ENCODE results near the gene AKR7A2.
A peak's percentile ranks its signal among the peaks of the same experiment; 100 is the strongest.

The AKR7A2 gene

DNA sequence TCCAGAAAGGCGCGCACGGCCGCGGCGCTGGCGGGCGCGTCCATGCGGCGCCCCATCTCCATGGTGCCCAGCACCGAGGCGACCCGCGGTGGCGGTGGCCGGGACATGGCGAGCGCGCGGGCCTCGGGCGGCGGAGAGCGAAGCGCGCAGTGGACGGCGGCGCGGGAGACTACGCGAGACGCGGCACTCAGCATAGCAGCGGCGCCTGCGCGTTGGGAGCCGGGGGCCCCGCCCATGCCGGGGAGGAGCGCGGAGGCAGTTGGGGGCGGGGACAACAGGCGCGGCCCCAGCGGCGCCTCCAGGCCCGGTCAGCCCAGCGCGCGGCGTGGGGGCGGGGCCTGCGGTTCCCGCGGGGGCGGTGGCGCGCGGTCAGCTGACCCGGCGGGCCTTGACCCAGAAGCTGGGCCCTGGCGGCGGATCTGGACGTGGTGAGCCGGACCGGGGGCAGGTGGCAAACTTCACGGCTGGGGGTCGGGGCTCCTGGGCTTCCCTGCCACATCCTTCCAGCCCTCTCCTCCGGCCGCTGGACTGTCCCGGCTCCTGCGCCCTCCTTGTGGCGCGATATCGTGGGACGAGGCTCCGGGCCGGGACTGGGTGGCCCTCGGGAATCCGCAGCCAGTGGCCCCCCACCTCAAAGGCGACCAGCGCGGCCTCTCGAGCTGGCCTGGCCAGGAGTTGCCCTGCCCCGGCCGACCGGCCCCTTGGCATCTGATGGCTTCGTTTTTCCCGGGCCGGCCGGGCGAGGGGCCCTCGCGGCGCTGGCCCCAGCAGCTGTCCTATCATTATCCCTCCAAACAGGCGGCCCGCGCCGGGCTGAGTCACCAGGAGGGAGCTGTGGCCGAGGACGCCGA, at the start of gene AKR7A2, which contains the start of gene SLC66A1:
Gene AKR7A2 (minus strand): TSS at position 214 of the 851 bp plus-strand sequence. CDS start 20 bp downstream, at position 194.
Gene SLC66A1 (plus strand): TSS at position 396 of the 851 bp plus-strand sequence. CDS start 5,352 bp downstream, outside the sequence.
- TF ChIP-seq, protein P1, sequence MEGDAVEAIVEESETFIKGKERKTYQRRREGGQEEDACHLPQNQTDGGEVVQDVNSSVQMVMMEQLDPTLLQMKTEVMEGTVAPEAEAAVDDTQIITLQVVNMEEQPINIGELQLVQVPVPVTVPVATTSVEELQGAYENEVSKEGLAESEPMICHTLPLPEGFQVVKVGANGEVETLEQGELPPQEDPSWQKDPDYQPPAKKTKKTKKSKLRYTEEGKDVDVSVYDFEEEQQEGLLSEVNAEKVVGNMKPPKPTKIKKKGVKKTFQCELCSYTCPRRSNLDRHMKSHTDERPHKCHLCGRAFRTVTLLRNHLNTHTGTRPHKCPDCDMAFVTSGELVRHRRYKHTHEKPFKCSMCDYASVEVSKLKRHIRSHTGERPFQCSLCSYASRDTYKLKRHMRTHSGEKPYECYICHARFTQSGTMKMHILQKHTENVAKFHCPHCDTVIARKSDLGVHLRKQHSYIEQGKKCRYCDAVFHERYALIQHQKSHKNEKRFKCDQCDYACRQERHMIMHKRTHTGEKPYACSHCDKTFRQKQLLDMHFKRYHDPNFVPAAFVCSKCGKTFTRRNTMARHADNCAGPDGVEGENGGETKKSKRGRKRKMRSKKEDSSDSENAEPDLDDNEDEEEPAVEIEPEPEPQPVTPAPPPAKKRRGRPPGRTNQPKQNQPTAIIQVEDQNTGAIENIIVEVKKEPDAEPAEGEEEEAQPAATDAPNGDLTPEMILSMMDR (IDR thresholded peaks at IDR 0.05): peak; percentile 65
- H3K9me3 ChIP-seq: no peaks in the 10 kb centered on the region
- H3K4me1 ChIP-seq (ENCODE audit: control insufficient read depth in 1 of 2, insufficient read depth in 1 of 2, low read depth in 1 of 2, low read length in 1 of 2): peaks cover 52 to 57% of the 10 kb centered on the region in 2 experiments
- H3K27ac ChIP-seq: peak within 1 kb of the TSS; percentile 81
- H3K4me3 ChIP-seq (ENCODE audit: low read depth in 1 of 2, low read length in 1 of 2): peak within 1 kb of the TSS; percentile 86 to 95
- peaks cover 13% of the 10 kb centered on the region for H3K36me3 ChIP-seq
- H3K27me3 ChIP-seq: no peaks in the 10 kb centered on the region

DNA sequence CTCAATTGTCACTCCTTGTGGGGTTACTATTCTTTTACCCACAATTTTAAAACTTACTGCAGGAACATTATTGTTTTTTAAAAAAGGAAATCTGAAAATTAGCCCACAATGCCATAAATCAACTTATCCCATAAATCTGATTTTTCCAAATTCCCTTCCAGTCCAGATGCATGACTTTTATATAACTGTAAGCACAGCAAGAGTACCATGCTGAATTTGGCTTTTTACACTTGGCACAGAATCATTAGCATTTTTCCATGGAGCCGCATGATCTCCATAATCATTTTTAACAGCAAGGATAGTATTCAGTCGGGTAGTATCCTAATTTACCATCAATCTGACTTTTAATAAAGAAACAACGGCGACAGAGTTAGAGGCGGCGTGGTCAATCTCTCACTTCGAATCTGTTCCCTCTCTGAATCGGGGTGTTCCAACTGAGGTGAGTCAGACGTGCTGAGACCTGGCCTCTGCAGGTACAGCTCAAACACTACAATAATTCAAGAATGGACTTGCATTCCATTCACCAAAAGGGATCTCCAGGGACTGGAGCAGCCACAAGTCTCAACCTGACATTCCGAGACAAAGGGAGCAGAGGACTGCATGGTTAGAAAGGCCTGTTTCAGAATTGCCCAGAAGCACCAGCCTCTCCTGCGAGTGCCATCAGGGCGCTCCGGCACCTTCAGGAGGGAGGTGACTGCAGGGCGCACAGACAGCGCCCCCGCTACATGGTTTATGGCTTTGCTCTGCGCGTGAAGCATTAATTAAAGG, 49.1 kb upstream of the AKR7A2 start:
- H3K27ac ChIP-seq: no peak overlapping the region
- H3K4me3 ChIP-seq (ENCODE audit: low read depth in 1 of 2, low read length in 1 of 2): no peak overlapping the region
- H3K27me3 ChIP-seq: no peaks in the 10 kb centered on the region
- no peaks in the 10 kb centered on the region for H3K4me1 ChIP-seq (ENCODE audit: control insufficient read depth in 1 of 2, insufficient read depth in 1 of 2, low read depth in 1 of 2, low read length in 1 of 2)
- TF ChIP-seq, protein P1 (IDR thresholded peaks at IDR 0.05): no peak
- H3K36me3 ChIP-seq: peaks cover 46% of the 10 kb centered on the region
- H3K9me3 ChIP-seq: no peaks in the 10 kb centered on the region

DNA sequence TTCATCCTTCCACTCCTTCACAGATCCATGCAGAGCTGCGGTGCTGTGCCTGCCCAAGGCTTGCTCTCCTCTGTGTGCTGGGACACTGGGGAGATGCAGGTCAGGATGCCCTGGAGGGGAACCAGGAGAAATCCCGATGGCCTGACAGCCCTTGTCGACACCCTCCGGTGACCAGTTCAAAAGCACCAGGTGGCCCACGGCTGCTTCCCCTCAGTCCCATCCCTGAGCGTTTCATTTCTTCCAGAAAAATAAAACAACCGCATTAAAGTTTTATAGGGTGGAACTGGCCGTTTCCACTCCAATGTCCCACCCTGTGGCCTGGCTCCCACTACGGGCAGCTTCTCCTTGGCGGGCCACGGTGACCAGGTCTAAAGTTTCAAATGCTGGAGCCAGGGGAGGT, 48.5 kb upstream of the AKR7A2 start:
- H3K4me3 ChIP-seq (ENCODE audit: low read depth in 1 of 2, low read length in 1 of 2): no peak overlapping the region

DNA sequence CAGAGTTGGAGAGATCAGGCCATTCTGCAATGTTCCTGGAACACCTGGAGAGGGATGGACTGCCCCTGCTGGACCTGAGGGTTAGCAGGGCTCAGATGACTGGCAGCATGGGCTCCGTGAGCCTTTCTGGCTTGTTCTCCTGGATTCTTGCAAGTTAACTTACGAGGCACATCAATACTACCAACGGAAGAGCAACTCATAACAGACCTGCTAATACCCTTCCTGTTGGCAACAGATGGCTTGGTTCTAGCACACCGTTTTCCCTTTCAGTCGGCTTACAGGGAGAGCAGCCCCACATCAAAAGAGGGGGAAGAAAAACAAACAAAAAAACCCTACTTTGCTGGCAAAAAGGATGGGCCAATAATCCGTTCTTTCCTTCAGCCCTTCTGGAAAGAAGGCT, 48.1 kb upstream of the AKR7A2 start:
- H3K4me3 ChIP-seq (ENCODE audit: low read depth in 1 of 2, low read length in 1 of 2): no peak overlapping the region
- peaks cover 51% of the 10 kb centered on the region for H3K36me3 ChIP-seq
- TF ChIP-seq, protein P1 (IDR thresholded peaks at IDR 0.05): no peak
- H3K27ac ChIP-seq: no peak overlapping the region
- no peaks in the 10 kb centered on the region for H3K4me1 ChIP-seq (ENCODE audit: control insufficient read depth in 1 of 2, insufficient read depth in 1 of 2, low read depth in 1 of 2, low read length in 1 of 2)
- H3K9me3 ChIP-seq: no peaks in the 10 kb centered on the region
- no peaks in the 10 kb centered on the region for H3K27me3 ChIP-seq

More for the DNA sequence above, 48.5 kb upstream of the AKR7A2 start:
- Histone ChIP-seq H3K27me3 (no peaks in the 10 kb centered on the region), H3K4me1 (ENCODE audit: control insufficient read depth in 1 of 2, insufficient read depth in 1 of 2, low read depth in 1 of 2, low read length in 1 of 2) (no peaks in the 10 kb centered on the region), H3K36me3 (peaks cover 51% of the 10 kb centered on the region), H3K9me3 (no peaks in the 10 kb centered on the region), H3K27ac (no peak overlapping the region)
- TF ChIP-seq, protein P1 (IDR thresholded peaks at IDR 0.05): no peak

DNA sequence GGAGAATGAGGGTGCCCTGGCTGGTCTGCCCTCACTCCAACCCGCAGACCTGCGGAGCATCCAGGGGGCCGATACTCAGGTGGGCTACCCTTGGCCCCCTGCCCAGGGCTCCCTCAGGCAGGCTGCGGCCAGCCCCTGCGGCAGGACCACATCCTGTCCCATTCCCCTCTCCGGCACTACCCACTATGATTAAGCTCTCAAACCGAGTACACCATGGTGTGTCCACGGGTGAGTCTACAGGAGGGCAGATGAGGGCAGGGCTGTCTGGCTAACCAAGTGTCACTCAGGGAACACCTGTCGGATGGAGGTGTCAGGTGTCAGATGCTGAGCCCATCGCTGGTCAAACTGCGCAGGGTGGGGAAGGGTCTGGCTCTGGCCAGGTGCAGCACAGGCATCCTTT, 47.4 kb upstream of the AKR7A2 start:
- H3K27ac ChIP-seq: no peak overlapping the region
- H3K4me3 ChIP-seq (ENCODE audit: low read depth in 1 of 2, low read length in 1 of 2): no peak overlapping the region
- H3K9me3 ChIP-seq: no peaks in the 10 kb centered on the region
- no peaks in the 10 kb centered on the region for H3K27me3 ChIP-seq
- H3K36me3 ChIP-seq: peaks cover 52% of the 10 kb centered on the region
- no peaks in the 10 kb centered on the region for H3K4me1 ChIP-seq (ENCODE audit: control insufficient read depth in 1 of 2, insufficient read depth in 1 of 2, low read depth in 1 of 2, low read length in 1 of 2)
- TF ChIP-seq, protein P1 (IDR thresholded peaks at IDR 0.05): no peak

Data from neutrophil (primary cell).